Upper lobe of left lung (tissue), 6 donors: ENCODE data around the gene CHURC1. TPM values are rescaled to one million over a fixed set of nuclear protein-coding genes. Genes with fewer than 3 reads are reported as not detected.
A peak's percentile ranks its signal among the peaks of the same experiment; 100 is the strongest.

Experiments
- ATAC-seq, 2 donors: fragments of 200-7000 bp; cut with Tn5 transposase; one replicate each; pipeline ENCODE4 v1.9.1; 2022; ENCODE audit warnings: mild to moderate bottlenecking in 2 of 2, moderate library complexity in 2 of 2; ENCODE audit not compliant: low FRiP score in 2 of 2
- DNase-seq, 2 donors: peaks; one replicate each; pipeline ENCODE4 v3.0.0-alpha.2; 2019 to 2020
- H3K27ac ChIP-seq, 4 donors: fragments of 200-600 bp; sonication (generic); one replicate each; pipeline ENCODE4 v1.5.1; 2016 to 2019
- H3K27me3 ChIP-seq, 4 donors: fragments of 200-600 bp; sonication (generic); one replicate each; pipeline ENCODE4 v1.5.1; 2017 to 2019
- H3K36me3 ChIP-seq, 4 donors: fragments of 200-600 bp; sonication (generic); one replicate each; pipeline ENCODE4 v1.5.1; 2016 to 2019
- H3K4me1 ChIP-seq, 4 donors: fragments of 200-600 bp; sonication (generic); one replicate each; pipeline ENCODE4 v1.5.1; 2018 to 2019
- H3K4me3 ChIP-seq, 4 donors: fragments of 200-600 bp; sonication (generic); one replicate each; pipeline ENCODE4 v1.5.1; 2017 to 2019; ENCODE audit warnings: mild to moderate bottlenecking in 2 of 4, moderate library complexity in 1 of 4
- H3K9me3 ChIP-seq, 4 donors: fragments of 200-600 bp; sonication (generic); one replicate each; pipeline ENCODE4 v1.5.1; 2018 to 2019
- CTCF ChIP-seq, 6 experiments: fragments of 450-650 bp in 4 of 6; fragments of 200-600 bp in 2 of 6; sonication (generic) in 2 of 6; IDR thresholded peaks; one replicate each; pipeline ENCODE4 v1.5.1; 2016 to 2019; ENCODE audit warnings: antibody characterized with exemption in 6 of 6
- EP300 ChIP-seq, 4 donors: sonication (generic); formaldehyde crosslinking; IDR thresholded peaks; one replicate each; pipeline ENCODE4 v1.5.1; 2017; ENCODE audit warnings: antibody characterized with exemption in 4 of 4, control low read depth in 2 of 4
- POLR2A ChIP-seq, 4 donors: fragments of 450-650 bp; IDR thresholded peaks; one replicate each; pipeline ENCODE4 v1.5.1; 2016 to 2017; ENCODE audit warnings: antibody characterized with exemption in 4 of 4, mild to moderate bottlenecking in 2 of 4
- POLR2AphosphoS5 ChIP-seq, 2 donors: sonication (generic); formaldehyde crosslinking; IDR thresholded peaks; one replicate each; pipeline ENCODE4 v1.5.1; 2017; ENCODE audit warnings: antibody characterized with exemption in 2 of 2
- WGBS, 2 donors: methylation state at CpG; one replicate each; pipeline ENCODE4 v1.1.5; 2017 to 2018; 5-methylcytosine and 5-hydroxymethylcytosine counted together
- total RNA-seq, 6 donors: library from RNA; depleted of rRNA in 4 of 6; stranded (reverse); fragments of >200 nt in 4 of 6; gene quantifications; one replicate each; pipeline versions ENCODE4 v1.1.0 to v1.2.1, GENCODE V29; 2016 to 2021
- donor health status: DM: no; HTN: no; CAD: no; lungs with moderate emphysema.
- donor health status: DM: no; HTN: yes; CAD: no; lungs with severe emphysema.

Gene CHURC1
- total RNA-seq, 6 donors from 2014 or later: 18.3 to 99.6 (median 49.2) TPM

GRCh38 chr14:64875350-64875749, 38.9 kb upstream of the CHURC1 start:
- DNase-seq: no peak
- ATAC-seq: no peak
- H3K27ac ChIP-seq: no peak overlapping the region
- TF ChIP-seq POLR2AphosphoS5 (IDR thresholded peaks at IDR 0.05): no peak
- TF ChIP-seq POLR2A (IDR thresholded peaks at IDR 0.05): no peak
- H3K4me3 ChIP-seq: no peak overlapping the region
- 64 to 71% methylated on average over 4 of the region's 4 CpGs for WGBS, 2 donors
- H3K27me3 ChIP-seq: peaks cover 0 to 19% (median 9%) of the 10 kb centered on the region in 4 donors
- H3K9me3 ChIP-seq: no peaks in the 10 kb centered on the region
- peaks cover 13 to 18% (median 16%) of the 10 kb centered on the region in 4 donors for H3K4me1 ChIP-seq
- no peaks in the 10 kb centered on the region for H3K36me3 ChIP-seq

- peaks cover 0 to 24% (median 14%) of the 10 kb centered on the region in 4 donors for H3K27me3 ChIP-seq
- H3K9me3 ChIP-seq: no peaks in the 10 kb centered on the region
- H3K36me3 ChIP-seq: no peaks in the 10 kb centered on the region
- TF ChIP-seq CTCF (IDR thresholded peaks at IDR 0.05) (no peak), POLR2AphosphoS5 (IDR thresholded peaks at IDR 0.05) (no peak), POLR2A (IDR thresholded peaks at IDR 0.05) (no peak), EP300 (IDR thresholded peaks at IDR 0.05) (no peak)
- DNase-seq: no peak
- peaks cover 17 to 24% (median 22%) of the 10 kb centered on the region in 4 donors for H3K4me1 ChIP-seq
- ATAC-seq: no peak
- no peak overlapping the region for H3K4me3 ChIP-seq
- no peak overlapping the region for H3K27ac ChIP-seq
- WGBS, 2 donors: 94 to 98% methylated on average over 3 to 4 of the region's 4 CpGs
Observed at GRCh38 chr14:64877846-64878245, 36.4 kb upstream of the CHURC1 start.

GRCh38 chr14:64878837-64879634, 35.2 kb upstream of the CHURC1 start:
- H3K27ac ChIP-seq: peak overlapping the region in 1 of 4 donors; percentile 33
- ATAC-seq (peak; percentile 7 to 51), DNase-seq (peak in 1 of 2 donors; percentile 84)
- no peak for TF ChIP-seq EP300 (IDR thresholded peaks at IDR 0.05)
- no peak for TF ChIP-seq POLR2AphosphoS5 (IDR thresholded peaks at IDR 0.05)
- no peak for TF ChIP-seq POLR2A (IDR thresholded peaks at IDR 0.05)
- no peak for TF ChIP-seq CTCF (IDR thresholded peaks at IDR 0.05)
- H3K27me3 ChIP-seq: peaks cover 0 to 24% (median 14%) of the 10 kb centered on the region in 4 donors
- H3K9me3 ChIP-seq: no peaks in the 10 kb centered on the region
- H3K36me3 ChIP-seq: no peaks in the 10 kb centered on the region
- peaks cover 17 to 24% (median 22%) of the 10 kb centered on the region in 4 donors for H3K4me1 ChIP-seq
- 10% methylated on average over 27 to 30 of the region's 43 CpGs for whole genome bisulfite sequencing, 2 donors
- peak overlapping the region in 3 of 4 donors; percentile 54 to 74 (median 63) for H3K4me3 ChIP-seq

GRCh38 chr14:64879635-64880220, 34.5 kb upstream of the CHURC1 start, which contains the start of gene SPTB:
TSS of gene SPTB (minus strand) at chr14:64879907. CDS start at chr14:64823094, 56,813 bp downstream.
- Histone ChIP-seq H3K4me1 (peaks cover 17 to 24% (median 22%) of the 10 kb centered on the region in 4 donors), H3K9me3 (no peaks in the 10 kb centered on the region), H3K27me3 (peaks cover 0 to 24% (median 14%) of the 10 kb centered on the region in 4 donors), H3K27ac (peak within 1 kb of the TSS in 1 of 4 donors; percentile 33), H3K36me3 (no peaks in the 10 kb centered on the region), H3K4me3 (peak within 1 kb of the TSS; percentile 30 to 74 (median 58))
- peak; percentile 15 to 66 for ATAC-seq
- TF ChIP-seq POLR2AphosphoS5 (IDR thresholded peaks at IDR 0.05) (no peak), POLR2A (IDR thresholded peaks at IDR 0.05) (no peak), CTCF (IDR thresholded peaks at IDR 0.05) (no peak), EP300 (IDR thresholded peaks at IDR 0.05) (no peak)
- peak; percentile 56 to 87 for DNase-seq
- 0 to 1% methylated on average over 3 to 15 of the region's 61 CpGs for WGBS, 2 donors
